HUES48 (cell line): Measurements from ENCODE around the gene BRMS1L.

Experiments
- H3K27ac ChIP-seq: one replicate; pipeline ENCODE4 v1.7.0; 2013; ENCODE audit warnings: low read depth, low read length, inconsistent platforms
- H3K27me3 ChIP-seq: 2 replicates; pipeline ENCODE4 v1.6.1; 2013; ENCODE audit warnings: mild to moderate bottlenecking, low read length; ENCODE audit not compliant: control insufficient read depth, insufficient read depth
- H3K36me3 ChIP-seq: 2 replicates; pipeline ENCODE4 v1.6.1; 2013; ENCODE audit warnings: low read length; ENCODE audit not compliant: control insufficient read depth, insufficient read depth
- H3K4me1 ChIP-seq: 2 replicates; pipeline ENCODE4 v1.6.1; 2013; ENCODE audit warnings: mild to moderate bottlenecking, low read length; ENCODE audit not compliant: control insufficient read depth, insufficient read depth
- H3K4me3 ChIP-seq: 2 replicates; pipeline ENCODE4 v1.5.1; 2013; ENCODE audit warnings: mild to moderate bottlenecking, low read depth, low read length
- H3K9ac ChIP-seq: 2 replicates; pipeline ENCODE4 v1.6.1; 2013; ENCODE audit warnings: mild to moderate bottlenecking, low read depth, low read length, moderate library complexity
- H3K9me3 ChIP-seq: 2 replicates; pipeline ENCODE4 v1.6.1; 2013; ENCODE audit warnings: low read length; ENCODE audit not compliant: control insufficient read depth, insufficient read depth

BRMS1L gene

GRCh38 chr14:35898217-35898775 lies 72.2 kb downstream of the BRMS1L start:
- no peak overlapping the region for H3K27ac ChIP-seq
- H3K36me3 ChIP-seq: no peaks in the 10 kb centered on the region
- H3K9ac ChIP-seq: no peak overlapping the region
- no peaks in the 10 kb centered on the region for H3K27me3 ChIP-seq
- H3K4me1 ChIP-seq: peaks cover 5% of the 10 kb centered on the region
- H3K9me3 ChIP-seq: no peaks in the 10 kb centered on the region
- H3K4me3 ChIP-seq: no peak overlapping the region

GRCh38 chr14:35900741-35901140 lies 74.6 kb downstream of the BRMS1L start:
- Histone ChIP-seq H3K4me3 (no peak overlapping the region), H3K27me3 (no peaks in the 10 kb centered on the region), H3K27ac (no peak overlapping the region), H3K36me3 (no peaks in the 10 kb centered on the region), H3K9ac (no peak overlapping the region), H3K9me3 (no peaks in the 10 kb centered on the region), H3K4me1 (peaks cover 5% of the 10 kb centered on the region)

- H3K36me3 ChIP-seq: no peaks in the 10 kb centered on the region
- no peak overlapping the region for H3K4me3 ChIP-seq
- H3K9me3 ChIP-seq: no peaks in the 10 kb centered on the region
- no peak overlapping the region for H3K9ac ChIP-seq
- no peaks in the 10 kb centered on the region for H3K4me1 ChIP-seq
- no peaks in the 10 kb centered on the region for H3K27me3 ChIP-seq
- no peak overlapping the region for H3K27ac ChIP-seq
These were observed 83.5 kb downstream of the BRMS1L start for GRCh38 chr14:35909665-35910064.

- no peak overlapping the region for H3K27ac ChIP-seq
- H3K36me3 ChIP-seq: no peaks in the 10 kb centered on the region
- no peak overlapping the region for H3K9ac ChIP-seq
- no peaks in the 10 kb centered on the region for H3K4me1 ChIP-seq
- H3K9me3 ChIP-seq: no peaks in the 10 kb centered on the region
- H3K27me3 ChIP-seq: no peaks in the 10 kb centered on the region
- H3K4me3 ChIP-seq: no peak overlapping the region
These were observed 84.1 kb downstream of the BRMS1L start for GRCh38 chr14:35910191-35910590.

- Histone ChIP-seq H3K4me1 (no peaks in the 10 kb centered on the region), H3K9ac (no peak overlapping the region), H3K27me3 (no peaks in the 10 kb centered on the region), H3K4me3 (no peak overlapping the region), H3K9me3 (no peaks in the 10 kb centered on the region), H3K27ac (no peak overlapping the region), H3K36me3 (no peaks in the 10 kb centered on the region)
These were observed 85.0 kb downstream of the BRMS1L start for GRCh38 chr14:35911097-35911496.

- Histone ChIP-seq H3K27ac (no peak overlapping the region), H3K9me3 (no peaks in the 10 kb centered on the region), H3K4me1 (no peaks in the 10 kb centered on the region), H3K4me3 (no peak overlapping the region), H3K27me3 (no peaks in the 10 kb centered on the region), H3K9ac (no peak overlapping the region), H3K36me3 (no peaks in the 10 kb centered on the region)
These were observed 89.0 kb downstream of the BRMS1L start for GRCh38 chr14:35915185-35915584.

GRCh38 chr14:35915775-35916174 lies 89.6 kb downstream of the BRMS1L start:
- Histone ChIP-seq H3K4me1 (no peaks in the 10 kb centered on the region), H3K27me3 (no peaks in the 10 kb centered on the region), H3K4me3 (no peak overlapping the region), H3K27ac (no peak overlapping the region), H3K9me3 (no peaks in the 10 kb centered on the region), H3K9ac (no peak overlapping the region), H3K36me3 (no peaks in the 10 kb centered on the region)
